Fibroblast of skin of right quadriceps (primary cell): ENCODE measurements around the gene HDAC4.
A peak's percentile ranks its signal among the peaks of the same experiment; 100 is the strongest.

Source experiments
- DNase-seq: peaks from one replicate; pipeline ENCODE4 v3.0.0-alpha.2; 2013

HDAC4 gene

GRCh38 chr2:239263231-239263630 is 137.6 kb downstream of the HDAC4 start:
- DNase-seq, result no peak

- DNase-seq, result no peak
Measured at GRCh38 chr2:239262484-239263230, 138.2 kb downstream of the HDAC4 start.

DNA sequence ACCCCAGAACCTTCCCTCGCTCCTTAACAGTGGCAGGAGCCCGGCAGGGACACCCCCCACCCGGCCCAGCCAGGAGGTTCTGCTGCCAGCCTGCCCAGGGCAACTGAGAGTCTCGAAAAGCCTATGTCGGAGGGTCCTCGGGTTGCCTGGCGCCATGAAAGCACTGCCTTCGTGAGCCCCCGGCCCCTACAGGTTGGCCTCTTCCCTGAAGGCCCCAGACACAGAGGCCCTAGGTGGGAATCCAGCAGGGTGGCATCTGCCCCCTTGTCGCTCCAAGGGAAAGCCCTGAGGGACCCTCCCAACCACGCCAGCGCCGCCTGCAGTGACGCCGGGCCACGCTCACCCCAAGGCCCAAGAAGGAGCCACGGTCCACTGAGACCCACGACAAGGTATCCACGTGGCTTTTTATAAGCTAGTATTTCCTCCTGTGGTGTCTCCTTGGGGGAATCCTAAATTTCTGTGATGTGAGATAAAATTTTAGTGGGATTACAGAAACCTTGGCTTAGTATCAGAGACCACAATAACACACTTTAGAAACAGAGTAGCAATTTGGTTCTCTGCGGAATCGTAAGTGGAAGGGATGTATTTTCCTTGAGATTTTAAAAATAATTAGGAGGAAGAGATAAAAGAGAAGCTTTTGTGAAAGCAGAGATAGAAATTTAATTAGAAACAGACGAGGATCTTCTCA is 138.9 kb downstream of the HDAC4 start:
- DNase-seq, result peak; percentile 44

DNA sequence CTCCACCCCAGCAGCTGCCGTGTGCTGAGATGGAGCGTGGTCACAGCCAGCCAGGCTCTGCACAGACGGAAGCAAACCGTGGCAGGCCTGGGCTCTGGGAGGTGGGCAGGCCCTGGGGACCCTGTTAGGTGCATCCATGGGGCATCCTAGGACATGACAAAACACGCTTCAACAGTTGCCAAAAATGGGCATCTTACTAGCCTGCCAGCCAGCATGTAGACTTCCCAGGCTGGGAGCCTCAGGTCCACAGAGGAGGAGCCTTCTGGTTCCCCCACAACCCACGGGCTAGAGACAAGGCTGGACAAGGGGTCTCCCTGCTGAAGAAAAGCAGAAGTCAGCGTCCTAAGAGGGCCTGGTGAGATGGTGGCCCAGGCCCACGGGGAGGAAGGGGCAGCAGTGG is 139.5 kb downstream of the HDAC4 start:
- no peak for DNase-seq

DNA sequence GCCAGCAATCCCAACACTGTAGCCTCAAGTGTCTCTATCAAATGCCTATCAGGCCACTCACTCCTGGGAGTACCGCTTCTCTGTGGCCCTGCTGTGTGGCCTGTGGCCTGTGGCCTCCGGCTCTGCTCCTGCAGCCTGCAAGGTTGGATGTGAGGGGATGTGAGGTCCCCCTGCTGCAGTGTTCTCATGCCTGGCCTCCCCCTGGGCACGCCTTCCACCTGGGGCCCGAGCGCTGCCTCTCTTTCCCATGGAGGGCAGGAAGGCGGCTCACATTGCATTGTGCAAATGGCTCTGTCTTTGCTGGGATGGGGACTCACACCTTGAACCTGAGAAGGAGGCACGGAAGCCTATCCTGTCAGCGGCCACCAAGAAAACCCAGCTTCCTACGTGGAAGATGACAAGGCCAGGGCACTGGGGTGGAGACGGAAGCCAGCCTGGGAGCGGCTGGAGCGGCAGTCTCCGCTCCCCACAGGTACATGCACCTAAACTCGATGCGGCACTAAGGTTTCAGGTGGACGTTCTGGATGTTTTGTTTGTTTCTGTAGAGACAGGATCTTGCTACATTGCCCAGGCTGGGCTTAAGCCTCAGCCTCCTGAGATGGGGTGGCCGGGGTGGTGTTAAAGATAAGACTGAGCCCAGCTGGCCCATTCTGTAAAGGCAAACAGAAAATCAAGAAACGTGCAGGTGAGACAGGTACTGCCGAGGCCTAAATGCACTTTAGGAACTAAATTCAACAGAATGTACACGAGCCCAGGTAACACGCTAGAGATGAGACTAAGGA is 140.1 kb downstream of the HDAC4 start:
- no peak for DNase-seq

- DNase-seq, result peak; percentile 43
Measured at GRCh38 chr2:239259603-239260298, 141.1 kb downstream of the HDAC4 start.

DNA sequence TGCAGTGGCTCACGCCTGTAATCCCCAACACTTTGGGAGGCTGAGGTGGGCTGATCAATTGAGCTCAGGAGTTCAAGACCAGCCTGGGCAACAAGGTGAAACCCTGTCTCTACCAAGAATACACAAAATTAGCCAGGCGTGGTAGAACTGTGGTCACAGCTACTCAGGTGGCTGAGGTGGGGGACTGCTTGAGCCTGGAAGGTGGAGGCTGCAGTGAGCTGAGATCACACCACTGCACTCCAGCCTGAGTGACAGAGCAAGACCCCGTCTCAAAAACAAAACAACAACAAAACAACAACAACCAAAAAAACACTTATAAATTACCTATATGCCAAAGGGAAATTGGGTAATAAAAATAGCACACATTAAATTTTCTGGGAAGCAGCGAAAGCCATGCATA is 141.6 kb downstream of the HDAC4 start:
- no peak for DNase-seq

DNA sequence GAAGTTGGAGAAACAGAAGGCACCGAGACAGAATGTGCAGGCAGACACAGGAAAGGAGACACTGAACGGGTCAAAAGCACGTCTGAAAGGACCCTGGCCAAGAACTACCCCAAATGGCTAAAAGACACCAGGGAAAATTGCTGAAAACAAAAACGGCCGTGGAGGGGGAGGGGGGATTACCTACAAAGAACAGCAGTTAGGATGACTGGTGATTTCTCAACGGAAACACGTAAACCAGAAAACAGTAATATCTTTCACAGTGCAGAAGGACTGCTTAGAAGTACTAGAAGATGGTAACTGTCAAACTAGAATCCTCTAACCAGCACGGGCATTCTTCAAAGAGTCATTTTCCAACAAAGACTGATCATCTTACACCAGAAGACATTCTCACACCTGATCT is 142.6 kb downstream of the HDAC4 start:
- no peak for DNase-seq

- DNase-seq, result peak; percentile 93
Measured at GRCh38 chr2:239257511-239257937, 143.3 kb downstream of the HDAC4 start.

GRCh38 chr2:239256350-239256743 is 144.5 kb downstream of the HDAC4 start:
- no peak for DNase-seq

DNA sequence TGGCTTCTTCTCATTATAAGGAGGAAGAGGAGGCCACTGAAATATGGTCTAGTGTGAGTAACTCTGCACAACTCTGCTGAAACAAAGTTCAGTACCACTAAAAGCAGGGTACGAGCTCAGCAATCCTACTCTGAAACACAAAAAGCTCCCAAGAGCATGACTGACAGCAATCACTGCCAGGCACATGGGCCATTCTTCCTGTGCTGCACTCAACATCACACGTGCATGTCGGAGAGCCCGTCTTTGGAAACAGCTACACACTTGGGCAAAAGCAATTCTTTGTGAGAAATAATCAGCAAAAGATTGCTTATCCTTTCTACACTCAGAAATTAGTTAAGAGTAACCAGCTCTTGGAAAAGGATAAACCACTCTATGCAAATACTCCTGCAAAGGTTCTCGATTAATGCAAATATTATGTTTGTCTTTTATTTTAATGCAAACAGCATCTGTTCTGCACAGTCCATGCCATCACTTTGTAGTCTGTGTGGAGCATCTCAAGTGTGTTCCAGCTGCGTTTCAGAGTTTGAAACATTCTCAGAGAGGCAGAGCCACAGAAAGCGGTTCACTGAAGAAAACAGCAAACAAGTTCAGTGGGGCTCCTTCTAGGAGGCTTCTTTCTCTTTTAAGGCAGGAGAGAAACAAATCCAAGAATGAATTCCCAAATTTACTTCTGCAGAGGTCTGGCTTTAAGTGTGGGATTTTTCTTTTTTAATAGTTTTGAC is 145.0 kb downstream of the HDAC4 start:
- no peak for DNase-seq

DNA sequence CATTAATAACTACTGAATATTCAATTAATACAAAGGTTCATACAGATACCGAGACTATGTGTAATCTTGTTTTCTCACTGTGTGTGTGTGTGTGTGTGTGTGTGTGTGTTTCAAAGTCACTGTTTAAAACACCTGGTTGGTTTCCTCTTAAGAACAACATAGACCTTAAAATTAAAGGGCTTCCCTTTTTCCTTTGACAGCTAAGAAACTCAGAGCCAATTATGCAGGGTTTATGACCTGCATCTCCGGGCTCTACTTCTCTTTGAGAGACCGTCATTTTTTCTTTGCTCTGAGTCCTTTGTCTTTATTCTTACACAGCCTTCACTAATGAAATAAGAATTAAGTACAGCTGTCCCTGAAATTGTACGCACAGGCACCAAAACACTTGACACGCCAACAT is 145.6 kb downstream of the HDAC4 start:
- DNase-seq, result no peak

- DNase-seq, result no peak
Measured at GRCh38 chr2:239253701-239254436, 147.0 kb downstream of the HDAC4 start.

DNA sequence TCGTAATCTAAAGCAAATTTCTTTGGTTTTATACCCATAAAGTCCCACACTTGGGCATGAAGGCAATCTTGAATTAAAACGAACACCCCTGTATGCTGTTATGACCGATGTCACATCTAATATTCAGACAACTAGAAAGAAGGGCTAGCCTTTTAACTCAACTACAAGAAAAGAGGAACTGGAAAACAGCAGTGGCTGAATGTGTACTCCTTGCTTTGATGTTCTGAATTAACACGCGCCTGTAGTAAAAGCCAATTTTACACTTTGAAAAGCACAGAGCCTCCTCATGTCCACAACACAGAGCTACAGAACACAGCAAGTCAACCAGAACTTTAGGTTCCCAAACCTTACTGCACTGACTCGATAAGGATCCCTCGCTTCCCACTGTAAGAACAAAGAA is 147.6 kb downstream of the HDAC4 start:
- DNase-seq, result no peak

- peak; percentile 51 for DNase-seq
Measured at GRCh38 chr2:239252801-239253200, 148.0 kb downstream of the HDAC4 start.

GRCh38 chr2:239252393-239252792 is 148.4 kb downstream of the HDAC4 start:
- DNase-seq, result no peak

DNA sequence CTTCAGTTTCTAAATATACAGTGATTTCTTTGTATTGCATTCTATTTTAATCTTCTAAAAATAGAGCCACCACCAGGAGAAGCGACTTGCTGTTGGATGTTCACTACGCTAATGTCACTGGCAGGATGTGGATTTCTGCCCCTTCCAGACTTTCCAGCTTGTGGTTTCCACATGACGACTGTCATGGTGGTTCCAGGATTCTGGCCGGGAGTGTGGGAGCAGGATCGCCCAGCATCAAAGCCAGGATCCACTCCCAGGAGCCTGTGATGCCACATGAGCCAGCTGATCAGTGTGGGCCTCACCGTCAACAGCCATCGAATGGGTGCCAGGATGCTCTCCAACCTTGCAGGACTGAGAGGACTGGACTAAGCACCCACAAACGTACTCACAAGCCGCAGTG is 148.8 kb downstream of the HDAC4 start:
- DNase-seq, result no peak

DNA sequence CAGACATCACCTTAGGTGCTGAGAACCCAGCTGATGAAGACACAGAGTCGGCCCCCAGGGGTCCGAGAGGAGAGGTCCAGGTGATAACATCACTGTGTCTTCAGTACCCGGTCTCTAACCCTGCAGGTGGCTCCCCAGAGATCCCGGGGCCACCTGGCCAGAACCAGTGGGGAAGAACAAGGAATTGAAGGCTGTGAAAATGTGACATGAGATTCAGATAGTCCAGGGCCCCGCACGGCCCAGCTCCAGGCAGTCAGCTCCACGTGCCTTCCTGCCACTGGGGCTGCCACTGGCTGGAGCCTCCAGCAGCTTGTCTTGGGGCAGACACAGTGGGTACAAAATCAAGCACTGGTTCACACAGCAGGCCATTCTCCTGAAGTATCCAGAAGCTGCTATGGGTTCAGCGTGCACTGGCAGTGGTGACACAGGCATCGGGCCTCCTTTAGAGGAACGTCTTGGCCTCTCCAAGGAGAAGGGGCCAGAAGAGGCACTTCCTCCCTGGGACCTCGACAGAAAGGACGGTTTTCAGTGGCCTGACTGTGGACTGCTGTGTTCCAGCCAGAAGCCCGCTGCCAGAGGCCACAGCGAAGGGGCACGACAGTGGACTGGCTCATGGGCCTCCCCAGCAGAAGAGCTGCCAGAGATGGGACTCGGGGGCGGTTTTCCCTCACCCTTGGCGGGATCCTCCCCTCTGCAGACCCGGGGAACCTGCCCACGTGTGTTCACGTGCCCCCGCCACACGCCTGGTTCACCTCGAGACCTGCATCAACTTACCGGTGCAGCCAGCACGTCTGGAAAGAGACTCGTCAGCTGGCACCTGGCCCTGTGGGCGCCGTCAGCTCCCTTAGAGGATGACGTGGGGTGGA is 150.4 kb downstream of the HDAC4 start:
- no peak for DNase-seq

DNA sequence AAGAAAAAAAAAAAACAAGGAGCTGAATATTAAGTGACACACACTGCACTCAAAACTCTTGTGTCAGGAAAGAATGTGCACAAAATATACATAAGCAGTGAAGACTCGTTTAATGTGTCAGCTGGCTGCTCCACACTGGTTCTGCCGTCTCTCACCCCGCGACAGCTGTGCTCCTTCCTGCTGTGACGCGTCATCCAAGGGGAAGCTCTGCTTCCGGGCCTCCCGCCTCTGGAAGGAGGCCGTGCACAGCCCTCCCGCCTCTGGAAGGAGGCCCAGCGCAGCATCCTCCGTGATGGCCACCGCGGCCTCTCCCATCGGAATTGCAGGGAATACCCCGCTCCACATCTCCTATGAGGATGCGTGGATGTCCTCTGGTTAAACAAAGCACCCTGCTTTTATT is 151.0 kb downstream of the HDAC4 start:
- peak; percentile 81 for DNase-seq

DNA sequence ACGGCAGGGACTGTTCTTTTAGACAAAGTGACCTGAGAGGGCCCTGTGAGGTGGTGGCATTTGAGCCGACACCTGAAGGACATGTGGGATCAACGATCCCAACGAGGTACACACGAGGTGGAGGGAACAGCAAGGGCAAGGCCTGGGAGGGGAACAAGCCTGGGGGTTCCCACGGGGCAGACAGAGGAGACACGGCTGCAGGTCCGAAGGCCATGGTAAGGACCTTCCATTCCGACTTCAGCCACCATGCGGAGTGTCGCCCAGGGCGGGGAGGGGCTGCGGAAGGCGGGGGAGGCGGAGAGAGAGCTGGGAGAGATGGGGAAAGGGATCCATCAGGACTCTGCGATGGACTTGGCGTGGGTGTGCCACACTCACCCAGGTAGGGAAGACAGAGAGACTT is 151.8 kb downstream of the HDAC4 start:
- DNase-seq, result no peak
